Measurements from ENCODE around the gene TAS1R1.

Gene TAS1R1

DNA sequence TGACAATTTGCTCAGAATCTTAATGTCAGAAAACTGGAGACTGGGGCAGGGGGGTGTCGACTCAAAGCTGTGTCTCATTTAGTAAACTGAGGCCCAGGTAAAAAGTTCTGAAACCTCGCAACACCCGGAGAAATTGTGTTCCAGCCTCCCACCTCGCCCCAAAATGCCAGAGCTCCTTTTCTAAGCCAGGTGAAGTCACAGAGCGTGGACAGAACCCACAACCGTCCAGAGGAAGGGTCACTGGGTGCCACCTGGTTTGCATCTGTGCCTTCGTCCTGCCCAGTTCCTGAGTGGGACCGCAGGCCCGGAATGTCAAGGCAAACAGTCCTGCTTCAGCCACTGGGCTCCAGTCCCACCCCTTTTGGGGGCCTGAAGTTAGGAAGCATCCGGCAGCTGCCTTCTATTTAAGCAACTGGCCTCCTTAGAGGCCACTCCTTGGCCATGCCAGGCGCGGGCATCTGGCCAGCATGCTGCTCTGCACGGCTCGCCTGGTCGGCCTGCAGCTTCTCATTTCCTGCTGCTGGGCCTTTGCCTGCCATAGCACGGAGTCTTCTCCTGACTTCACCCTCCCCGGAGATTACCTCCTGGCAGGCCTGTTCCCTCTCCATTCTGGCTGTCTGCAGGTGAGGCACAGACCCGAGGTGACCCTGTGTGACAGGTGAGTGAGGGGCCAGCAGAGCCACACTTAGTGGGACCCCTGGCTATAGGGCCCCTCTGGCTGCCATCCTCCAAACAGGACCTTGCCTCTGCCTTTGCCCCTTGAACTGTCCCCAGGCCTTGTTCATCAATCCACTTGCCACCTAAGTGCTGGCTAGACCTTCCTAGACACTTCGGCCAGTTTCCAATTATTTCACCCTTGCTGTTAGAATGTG, at the start of gene TAS1R1:
Gene TAS1R1, plus strand, starts transcription at position 401 of the 872 bp plus-strand sequence. Its CDS starts 67 bp downstream, at position 468.
- DNase-seq (ENCODE audit: low read depth), result peak; percentile 36

DNA sequence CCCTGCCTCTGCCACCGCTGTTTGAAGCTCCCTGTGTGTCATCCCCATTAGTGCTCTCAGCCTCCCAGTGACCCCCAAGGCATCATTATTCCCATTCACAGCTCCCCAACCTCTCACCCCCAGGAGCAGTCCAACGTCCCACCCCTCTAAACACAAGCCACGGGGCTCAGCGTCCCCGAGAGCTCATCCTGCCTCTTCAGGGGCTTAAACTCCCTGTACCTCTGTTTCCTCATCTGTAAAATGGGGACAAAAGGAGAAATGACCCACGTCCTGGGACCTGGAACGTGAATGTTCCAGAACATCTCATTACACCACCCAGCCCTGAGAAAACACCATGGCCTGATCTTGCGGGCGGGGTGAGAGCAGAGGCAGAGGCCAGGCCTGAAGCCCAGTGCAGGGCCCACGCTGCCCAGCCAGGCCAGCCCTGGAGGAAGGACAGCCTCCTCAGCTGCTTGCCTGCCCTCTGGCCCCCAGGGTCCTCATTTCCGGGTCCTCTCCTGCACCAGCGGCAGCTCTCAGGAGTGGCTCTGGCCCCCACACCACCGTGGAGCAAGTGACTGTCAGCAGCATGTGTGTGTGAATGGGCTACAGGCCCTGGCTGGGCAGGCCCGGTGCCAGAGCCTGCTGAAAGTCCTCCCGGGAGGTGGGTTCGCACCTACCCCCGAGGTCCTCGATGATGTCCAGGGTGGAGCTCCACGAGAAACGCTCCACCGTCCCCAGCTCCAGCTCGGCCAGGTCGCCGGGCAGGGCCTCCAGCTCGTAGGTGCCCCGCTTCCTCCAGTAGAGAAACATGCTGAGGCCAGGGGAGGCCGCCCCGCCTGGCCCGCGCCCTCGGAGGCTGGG, 49.5 kb upstream of the TAS1R1 start:
- DNase-seq (ENCODE audit: low read depth), result no peak

DNA sequence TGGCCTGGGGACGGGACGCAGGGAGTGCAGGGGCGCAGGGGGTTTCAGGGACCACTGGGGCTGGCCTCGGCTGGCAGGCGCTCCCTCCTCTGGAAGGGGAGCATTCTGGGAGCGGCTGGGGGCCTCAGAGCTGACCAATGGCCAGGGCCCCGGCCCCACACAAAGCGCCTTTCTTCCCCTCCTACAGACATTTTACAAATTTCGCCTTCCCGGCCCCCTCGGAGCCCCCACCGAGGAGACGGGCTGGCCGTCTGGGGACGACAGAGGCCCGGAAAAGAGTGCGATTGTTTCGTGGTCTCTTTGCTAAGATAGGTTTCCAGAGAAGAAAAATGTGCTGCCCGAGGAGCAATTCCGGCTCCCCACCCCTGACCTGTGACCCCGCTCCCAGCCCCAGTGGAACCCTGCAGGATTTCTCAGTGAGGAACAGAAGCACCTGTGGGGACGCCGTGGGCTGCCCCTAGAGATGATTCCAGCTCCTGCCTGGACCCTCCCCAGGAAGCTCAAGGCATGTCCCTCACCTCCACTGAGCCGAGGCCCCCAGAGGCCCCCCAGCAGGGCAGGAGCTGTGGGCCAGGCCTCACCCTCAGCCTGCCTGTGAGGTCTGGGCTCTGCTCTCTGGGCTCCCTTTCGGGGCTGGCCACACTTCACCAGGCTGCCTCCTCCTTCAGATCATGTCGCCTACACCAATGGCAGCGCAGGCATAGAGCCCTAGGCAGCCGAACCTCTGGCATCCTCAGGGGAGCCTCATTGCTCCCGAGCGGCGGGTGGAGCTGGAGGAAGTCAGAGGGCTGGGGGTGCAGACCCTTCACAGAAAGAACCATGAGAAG, 48.7 kb upstream of the TAS1R1 start:
- no peak for DNase-seq (ENCODE audit: low read depth)

DNA sequence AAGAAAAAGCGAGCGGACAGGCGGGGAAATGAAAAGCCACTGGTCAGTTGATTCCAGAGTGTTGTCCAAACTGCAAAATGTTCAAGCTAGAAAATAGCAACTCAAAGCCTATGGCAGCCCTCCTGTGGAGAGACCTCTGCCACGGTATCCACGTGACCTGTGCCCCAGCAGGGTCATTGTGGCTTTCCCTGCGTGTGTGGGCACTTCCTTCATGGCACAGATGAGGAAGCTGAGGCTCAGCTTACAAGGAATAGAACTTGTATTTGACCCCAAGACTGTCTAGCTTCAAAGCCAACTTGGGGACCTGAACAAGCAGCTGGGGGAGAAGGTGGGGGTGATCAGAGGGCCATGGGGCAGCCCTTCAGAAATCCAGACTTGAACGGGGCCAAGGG, 48.1 kb upstream of the TAS1R1 start:
- no peak for DNase-seq (ENCODE audit: low read depth)

DNA sequence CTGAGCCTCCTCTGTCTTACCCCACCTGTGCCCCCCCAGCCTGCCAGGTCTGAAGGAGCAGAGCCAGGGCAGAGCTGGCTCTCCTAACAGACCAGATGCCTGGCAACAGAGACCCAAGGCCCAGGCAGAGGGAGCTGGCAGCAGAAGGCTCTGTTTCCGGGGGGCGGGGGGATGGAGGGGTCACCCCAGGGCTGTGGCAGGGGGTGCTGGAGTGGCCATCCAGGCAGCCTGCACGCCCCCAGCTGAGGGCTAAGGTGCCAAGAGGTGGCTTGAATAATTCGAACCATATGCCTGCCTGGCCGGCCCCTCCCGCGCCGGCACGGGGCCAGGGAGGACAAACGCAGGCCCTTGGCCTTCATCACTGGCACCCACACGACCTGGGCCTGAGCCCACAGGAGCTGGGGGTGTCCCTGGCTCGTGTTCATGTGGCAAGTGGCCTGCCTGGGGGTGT, 47.6 kb upstream of the TAS1R1 start:
- no peak for DNase-seq (ENCODE audit: low read depth)

DNA sequence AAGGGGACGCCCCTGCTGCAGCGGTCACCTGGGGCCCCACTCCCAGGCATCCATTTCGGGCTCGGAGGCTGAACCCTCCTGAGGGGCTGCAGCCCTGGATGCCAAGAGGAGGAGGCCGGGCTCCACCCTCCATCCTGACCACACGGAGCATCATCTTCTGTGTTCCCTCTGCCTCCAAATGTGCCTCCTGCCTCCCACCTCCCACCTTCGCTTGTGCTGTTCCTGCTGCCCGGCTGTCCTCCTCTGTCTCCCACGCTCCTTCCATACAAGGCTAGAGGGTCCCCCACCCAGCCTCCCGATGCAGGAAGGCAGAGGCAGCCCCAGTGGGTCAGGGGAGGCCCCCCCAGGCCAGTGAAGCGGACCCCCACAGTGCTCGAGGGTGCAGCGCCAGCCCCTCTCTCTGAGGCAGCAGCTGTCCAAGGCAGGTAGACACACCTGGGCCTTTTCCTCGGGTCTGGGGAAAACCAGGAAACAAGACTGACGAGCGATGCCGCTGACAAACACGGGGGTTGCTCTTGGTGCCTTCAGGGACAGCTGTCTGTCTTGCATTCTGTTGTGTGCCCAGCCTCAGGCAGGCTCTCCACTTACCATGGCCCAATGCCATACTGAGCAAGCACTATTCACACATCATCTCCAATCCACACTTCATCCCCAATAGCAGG, 46.8 kb upstream of the TAS1R1 start:
- no peak for DNase-seq (ENCODE audit: low read depth)

DNA sequence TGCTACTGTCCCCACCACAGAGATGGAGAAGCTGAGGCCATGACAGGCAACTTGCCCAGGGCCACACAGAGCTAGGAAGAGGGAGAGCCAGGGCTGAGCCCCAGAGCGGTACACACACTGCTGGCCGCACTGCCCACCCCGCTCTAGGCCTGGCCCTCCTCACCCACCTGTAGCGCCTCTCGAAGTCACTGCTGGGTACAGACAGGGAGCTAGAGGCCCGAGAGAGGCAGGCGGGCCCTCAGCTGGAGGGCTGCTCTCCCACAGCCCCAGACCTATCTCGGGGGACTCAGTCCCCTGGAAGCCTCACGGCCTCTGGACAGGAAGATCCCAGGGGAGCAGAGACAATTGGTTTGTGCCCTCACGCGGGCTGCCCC, 46.3 kb upstream of the TAS1R1 start:
- no peak for DNase-seq (ENCODE audit: low read depth)

DNA sequence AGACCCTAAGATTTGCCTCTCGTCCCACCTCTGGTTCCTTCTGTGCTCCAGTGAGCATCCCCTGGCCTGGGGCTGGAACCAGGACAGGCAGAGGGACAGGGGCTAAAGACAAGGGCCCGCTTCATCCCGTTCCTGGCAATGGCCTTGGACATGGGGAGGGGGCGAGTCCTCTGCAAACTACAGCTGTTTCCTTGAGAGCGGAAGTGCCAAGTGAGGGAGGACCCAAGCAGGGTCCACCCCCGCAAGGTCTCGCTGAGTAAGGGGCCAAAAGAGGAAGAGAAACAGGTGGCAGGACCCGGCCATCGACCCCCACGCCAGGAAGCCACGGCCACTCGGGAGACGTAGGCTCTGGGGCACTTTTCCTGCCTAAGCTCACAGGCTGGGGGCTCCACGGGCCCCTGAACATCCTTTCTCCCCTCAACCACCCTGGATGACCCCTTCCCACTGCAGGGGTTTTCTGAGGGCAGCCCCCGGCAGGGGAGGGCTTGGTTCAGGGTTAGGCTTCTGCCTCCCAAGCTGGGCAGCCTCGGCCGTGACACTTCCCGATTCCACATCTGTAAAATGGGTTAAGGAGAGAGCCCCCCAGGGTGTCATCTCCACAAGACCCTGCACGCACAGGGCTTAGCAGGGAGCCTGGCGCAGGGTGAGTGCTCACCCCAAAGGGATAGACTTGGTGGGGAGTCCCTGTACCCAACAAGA, 45.7 kb upstream of the TAS1R1 start:
- no peak for DNase-seq (ENCODE audit: low read depth)

DNA sequence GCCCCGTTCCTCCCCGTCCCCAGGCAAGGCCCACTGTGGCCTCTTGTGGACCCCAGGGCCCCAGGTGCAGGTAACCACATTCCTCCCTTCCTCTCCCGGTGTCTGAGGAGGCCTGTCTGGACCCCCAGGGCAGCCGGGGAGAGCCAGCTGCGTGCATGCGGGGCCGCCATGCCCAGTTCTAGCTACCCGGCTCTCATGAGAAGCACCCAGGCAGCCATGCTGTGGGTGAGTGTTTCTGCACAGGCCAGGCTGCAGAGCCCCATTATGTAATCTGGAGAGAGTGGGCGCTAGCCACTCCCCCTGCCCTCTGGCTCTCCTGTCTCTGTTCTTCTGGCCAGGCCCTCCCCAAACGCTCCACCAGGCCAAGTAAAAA, 45.2 kb upstream of the TAS1R1 start:
- DNase-seq (ENCODE audit: low read depth), result no peak

DNA sequence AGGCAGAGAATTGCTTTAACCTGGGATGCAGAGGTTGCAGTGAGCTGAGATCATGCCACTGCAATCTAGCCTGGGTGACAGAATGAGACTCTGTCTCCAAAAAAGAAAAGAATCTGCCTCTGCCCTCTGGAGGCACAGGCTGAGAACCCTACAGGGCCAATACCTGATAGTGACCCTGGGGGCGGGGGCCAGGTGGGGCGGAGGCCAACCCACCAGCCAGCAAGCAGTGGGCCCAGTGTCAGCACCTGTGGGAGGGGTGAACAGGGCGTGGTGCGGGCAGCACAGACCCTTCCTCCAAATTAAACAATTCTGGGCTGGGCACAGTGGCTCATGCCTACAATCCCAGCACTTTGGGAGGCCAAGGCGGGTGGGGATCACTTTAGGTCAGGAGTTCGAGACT, 44.6 kb upstream of the TAS1R1 start:
- no peak for DNase-seq (ENCODE audit: low read depth)

DNA sequence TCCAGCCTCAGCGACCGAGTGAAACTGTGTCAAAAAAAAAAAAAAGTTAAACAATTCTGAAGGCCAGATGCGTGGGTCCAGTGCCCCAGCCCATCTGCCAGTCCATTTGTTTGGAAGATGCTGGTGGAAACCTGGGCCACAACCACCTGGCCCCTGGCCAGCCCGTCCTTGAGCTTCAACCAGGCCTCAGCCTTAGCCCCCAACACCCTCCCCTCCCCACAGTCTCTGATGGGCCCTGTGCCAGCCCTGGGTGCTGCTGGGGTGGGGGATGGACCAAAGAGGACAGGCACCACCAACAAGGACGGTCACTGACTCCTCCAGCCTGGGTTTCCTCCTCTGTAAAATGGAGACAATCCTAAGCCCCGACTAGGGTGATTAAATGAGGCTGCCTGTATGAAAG, 44.1 kb upstream of the TAS1R1 start:
- no peak for DNase-seq (ENCODE audit: low read depth)

DNA sequence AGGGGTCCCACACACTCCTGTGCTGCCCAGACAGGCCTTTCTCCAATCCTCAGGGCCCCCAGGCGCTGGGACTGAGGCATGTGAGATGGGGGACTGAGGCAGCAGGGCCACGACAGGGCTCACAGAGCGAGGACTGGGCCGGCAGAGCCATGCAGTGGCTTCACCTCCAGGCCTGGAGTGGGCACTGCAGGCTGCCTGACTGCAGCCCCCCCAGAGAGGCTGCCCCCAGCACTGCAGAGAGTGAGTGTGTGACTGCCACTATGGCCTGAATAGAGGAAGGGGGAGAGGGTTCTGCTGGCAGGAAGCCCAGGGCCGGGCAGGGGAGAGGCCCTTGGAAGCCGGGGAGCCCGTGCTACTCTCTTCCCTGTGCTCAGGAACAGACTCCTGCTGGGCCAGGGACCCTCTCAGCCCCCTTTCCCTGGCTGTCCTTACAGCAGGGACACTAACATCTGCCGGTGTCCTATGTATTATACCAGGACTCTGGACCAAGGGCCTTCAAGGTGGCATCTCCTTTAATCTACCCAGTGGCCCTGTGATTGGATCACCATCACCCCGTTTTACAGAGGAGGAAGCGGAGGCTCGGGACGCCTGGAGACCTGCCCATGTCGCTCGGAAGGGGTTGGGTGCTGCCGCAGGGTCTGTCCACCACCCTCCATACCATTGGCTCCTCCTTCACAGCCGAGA, 43.4 kb upstream of the TAS1R1 start:
- no peak for DNase-seq (ENCODE audit: low read depth)

DNA sequence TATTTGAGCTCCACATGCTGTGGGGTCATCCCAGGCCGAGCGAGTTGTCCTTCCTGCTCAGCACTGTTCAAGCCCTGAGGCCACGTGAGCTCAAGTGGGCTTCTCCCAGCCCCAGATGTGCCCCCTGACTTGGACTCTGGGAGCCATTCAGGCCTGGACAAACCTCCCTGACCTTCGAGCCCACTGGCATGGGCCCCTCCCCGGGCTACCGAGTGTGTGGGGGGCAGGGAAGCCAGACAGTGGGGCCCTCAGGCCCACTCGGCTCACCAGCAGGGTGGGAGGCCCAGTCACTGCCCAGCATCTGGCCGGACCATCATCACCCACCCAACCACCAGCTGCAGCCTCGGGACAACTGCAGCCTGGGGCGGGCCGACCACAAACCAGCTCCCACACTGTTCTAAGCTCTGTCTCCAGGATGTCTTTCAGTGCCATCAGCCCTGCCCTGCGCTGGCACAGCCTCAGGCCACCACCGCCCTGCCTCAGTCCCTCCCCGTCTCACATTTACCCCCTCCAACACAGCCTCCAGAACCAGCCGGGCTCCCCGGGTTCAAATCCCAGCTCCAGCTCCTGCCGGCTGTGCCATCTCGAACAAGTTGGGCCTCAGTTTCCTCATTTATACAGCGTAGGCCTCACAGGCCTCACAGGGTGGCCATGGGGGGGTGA, 42.7 kb upstream of the TAS1R1 start:
- no peak for DNase-seq (ENCODE audit: low read depth)

DNA sequence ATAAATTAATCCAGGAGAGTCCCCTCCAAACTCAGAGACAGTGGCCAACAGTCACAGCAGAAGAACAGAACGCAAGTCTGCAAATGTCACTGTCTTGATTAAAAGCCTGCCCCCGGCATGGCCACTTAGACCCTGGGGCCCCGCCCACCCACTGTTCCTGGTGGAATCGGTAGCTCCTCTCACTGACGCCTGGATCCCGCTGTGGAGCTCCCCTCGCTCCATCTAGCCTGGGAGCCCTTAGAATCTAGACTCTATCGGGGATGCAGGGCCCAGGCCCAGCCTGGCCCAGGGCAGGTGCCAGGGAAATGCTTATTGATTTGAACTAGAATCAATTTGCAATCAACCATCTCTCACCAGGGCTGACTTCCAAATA, 42.2 kb upstream of the TAS1R1 start:
- no peak for DNase-seq (ENCODE audit: low read depth)

DNA sequence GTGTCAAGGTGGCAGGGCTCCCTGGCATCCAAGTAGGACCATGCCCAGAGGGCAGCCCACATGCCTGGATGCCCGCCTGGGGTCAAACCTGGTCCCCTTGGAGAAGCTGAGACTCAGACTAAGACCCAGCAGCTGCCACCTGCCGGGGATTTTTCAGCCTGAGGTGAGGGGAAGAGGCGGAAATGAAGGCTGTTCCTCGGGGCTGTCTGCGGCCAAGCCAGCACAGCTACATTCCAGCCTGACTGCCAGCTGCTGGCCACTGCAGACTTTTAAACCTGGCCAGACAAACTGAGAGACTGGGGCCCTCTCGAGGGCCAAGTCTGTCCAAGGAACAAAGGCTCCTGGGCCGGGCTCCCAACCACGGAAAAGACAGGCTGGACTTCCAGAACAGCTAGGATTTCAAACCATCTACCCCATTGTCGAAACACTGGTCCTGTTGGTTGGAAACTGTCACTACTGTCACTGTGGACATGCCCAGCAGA, 41.7 kb upstream of the TAS1R1 start:
- DNase-seq (ENCODE audit: low read depth), result no peak

DNA sequence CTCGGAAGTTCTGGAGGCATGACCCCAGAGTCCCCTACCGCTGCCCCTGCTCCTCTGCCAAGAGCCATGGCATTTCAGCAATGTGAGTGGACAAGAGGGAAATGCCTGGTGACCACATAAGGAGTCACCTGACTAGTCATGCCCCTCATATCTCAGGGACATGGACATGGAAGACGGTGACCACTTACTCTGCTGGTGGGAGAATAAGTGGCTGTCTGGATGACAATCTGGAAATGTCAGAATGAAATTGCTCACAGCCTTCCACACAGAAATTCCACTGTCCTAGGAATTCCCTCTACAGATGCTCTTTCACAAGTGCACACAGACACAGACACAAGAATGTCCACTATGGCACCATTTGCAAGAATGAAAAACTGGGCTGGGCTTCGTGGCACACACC, 39.3 kb upstream of the TAS1R1 start:
- no peak for DNase-seq (ENCODE audit: low read depth)

DNA sequence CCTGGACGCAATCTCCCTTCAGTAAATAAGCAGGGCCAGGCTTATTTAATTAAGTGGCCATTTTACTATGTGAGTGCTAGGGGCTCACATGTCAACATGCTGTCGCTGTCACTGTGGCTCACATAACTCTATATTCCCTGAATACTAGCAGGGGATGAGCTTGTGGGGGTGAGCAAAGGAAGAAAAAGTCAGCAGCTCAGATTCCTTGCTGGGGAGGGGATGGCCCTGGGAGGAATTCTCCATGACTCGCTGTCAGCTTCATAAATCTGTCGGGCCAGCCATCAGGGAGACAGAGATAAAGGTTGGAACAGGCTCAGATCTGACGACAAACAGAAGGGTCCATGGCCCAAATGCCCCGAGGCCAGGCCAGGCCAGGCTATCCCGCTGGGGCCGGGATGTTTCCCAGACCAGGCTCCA, 37.7 kb upstream of the TAS1R1 start:
- no peak for DNase-seq (ENCODE audit: low read depth)

DNA sequence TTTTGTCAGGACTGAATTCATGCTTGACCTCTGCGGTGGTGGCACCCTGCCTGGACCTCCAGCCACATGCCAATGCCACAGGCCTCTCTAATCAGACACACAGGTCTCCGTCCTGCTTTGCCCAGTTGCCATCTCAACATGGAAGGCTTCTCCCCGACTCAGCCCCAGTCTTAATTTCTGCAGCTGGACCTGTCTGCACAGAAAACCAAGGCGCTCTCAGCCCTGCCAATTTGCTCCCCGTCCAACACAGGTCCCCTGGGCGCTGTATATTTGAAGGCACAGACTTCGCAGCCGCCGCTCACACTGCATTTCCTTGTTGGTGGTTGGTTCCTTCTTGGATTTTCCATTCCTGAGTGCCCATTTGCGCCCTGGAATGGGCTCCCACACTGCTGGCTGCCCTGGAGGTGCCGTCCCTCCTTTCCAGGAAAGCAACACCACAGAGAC, 35.6 kb upstream of the TAS1R1 start:
- no peak for DNase-seq (ENCODE audit: low read depth)

DNA sequence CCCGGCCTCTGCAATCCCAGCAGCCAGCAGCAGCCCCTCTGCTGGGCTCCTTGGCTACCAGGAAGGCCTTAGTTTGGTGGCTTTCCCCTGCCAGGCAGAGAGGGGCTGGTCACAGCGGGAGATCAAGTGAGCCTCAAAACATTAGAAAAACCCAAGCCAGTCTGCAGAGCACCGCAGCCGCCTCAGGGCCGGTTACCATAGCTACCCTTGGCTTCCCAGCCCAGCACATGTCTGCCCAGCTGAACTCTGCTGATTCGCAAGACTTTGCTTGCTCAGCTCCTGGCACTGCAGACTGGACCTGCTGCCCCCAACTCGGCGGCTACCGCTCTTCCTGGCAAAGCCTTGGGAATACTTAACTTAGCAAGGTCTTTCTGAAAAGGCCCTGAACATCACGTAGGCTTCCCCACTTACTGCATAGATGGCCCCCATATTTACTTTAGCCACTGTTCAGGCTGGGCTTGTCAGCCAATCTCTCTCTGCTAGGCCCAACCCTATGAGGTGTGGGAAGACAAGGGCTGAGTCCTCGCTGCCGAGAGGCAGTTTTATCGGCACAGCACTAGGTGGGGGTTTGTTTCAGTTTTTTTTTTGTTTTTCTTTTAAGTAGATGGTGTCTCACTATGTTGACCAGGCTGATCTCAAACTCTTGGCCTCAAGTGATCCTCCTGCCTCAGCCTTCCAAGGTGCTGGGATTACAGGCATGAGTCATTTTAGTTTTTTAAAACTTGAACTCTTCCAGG, 35.0 kb upstream of the TAS1R1 start:
- peak; percentile 75 for DNase-seq (ENCODE audit: low read depth)
